Activated CD8-positive, alpha-beta memory T cell treated with anti-CD3 and anti-CD28 coated beads for 4 hours (primary cell): ENCODE measurements around the gene MARK3.
"Not testable (repeated sequence)": the region's sequence is repeated elsewhere in the genome, so short reads cannot be mapped to it uniquely, and the experiment has no call there.

Source experiments
- DNase-seq, 2 donors: peaks; one replicate each; pipeline ENCODE4 v3.0.0-alpha.2; 2020; ENCODE audit warnings: low read depth in 2 of 2

Gene MARK3

GRCh38 chr14:103488960-103489359, 103.7 kb downstream of the MARK3 start:
- no peak for DNase-seq

- DNase-seq = no peak
These were observed 104.4 kb downstream of the MARK3 start for GRCh38 chr14:103489621-103490020.

- no peak for DNase-seq
These were observed 106.5 kb downstream of the MARK3 start for GRCh38 chr14:103491691-103492090.

- no peak for DNase-seq
These were observed 107.1 kb downstream of the MARK3 start for GRCh38 chr14:103492156-103492925.

GRCh38 chr14:103495854-103496253, 110.6 kb downstream of the MARK3 start:
- no peak for DNase-seq

- no peak for DNase-seq
These were observed 111.6 kb downstream of the MARK3 start for GRCh38 chr14:103496776-103497175.

GRCh38 chr14:103499709-103500108, 114.5 kb downstream of the MARK3 start:
- DNase-seq = no peak

- peak; percentile 56 to 58 for DNase-seq
These were observed 115.2 kb downstream of the MARK3 start for GRCh38 chr14:103500148-103500990.

GRCh38 chr14:103501041-103501870, 116.0 kb downstream of the MARK3 start:
- no peak for DNase-seq

- no peak for DNase-seq
These were observed 116.9 kb downstream of the MARK3 start for GRCh38 chr14:103501921-103502669.

GRCh38 chr14:103502877-103503276, 117.7 kb downstream of the MARK3 start:
- DNase-seq = no peak

- DNase-seq = no peak
These were observed 118.1 kb downstream of the MARK3 start for GRCh38 chr14:103503296-103503695.

- DNase-seq = no peak
These were observed 119.9 kb downstream of the MARK3 start for GRCh38 chr14:103504991-103505565.

- no peak for DNase-seq
These were observed 122.5 kb downstream of the MARK3 start for GRCh38 chr14:103507751-103508150.

- DNase-seq = no peak
These were observed 123.5 kb downstream of the MARK3 start for GRCh38 chr14:103508521-103509329.

GRCh38 chr14:103509864-103510723, 124.9 kb downstream of the MARK3 start:
- no peak for DNase-seq

GRCh38 chr14:103510724-103511693, 125.8 kb downstream of the MARK3 start:
- no peak for DNase-seq

GRCh38 chr14:103512180-103512579, 127.0 kb downstream of the MARK3 start:
- not testable (repeated sequence) for DNase-seq
